ENCODE results near the gene ARMH3.

ARMH3 gene

GRCh38 chr10:101974091-101974971, 81.6 kb downstream of the ARMH3 start:
- no peak for DNase-seq

DNA sequence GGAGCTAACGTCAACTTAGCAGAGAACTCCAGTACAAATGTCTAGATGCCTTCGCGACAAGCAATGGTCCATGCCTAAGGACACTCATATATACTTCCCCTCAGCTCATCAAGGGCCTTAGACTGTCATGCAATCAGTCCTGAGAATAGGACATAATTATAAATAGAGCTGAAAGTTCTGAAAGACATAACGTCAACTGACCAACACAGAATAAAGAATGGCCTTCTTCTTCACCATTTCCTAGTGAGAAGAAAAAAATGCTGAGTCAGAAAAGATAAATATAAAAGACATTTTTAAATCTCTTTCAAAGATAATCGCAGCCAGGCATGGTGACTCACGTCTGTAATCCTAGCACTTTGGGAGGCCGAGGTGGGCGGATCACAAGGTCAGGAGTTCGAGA, 83.2 kb downstream of the ARMH3 start:
- no peak for DNase-seq

GRCh38 chr10:101969412-101969922, 86.5 kb downstream of the ARMH3 start:
- no peak for DNase-seq

GRCh38 chr10:101968940-101969321, 87.0 kb downstream of the ARMH3 start:
- no peak for DNase-seq

- no peak for DNase-seq
These were observed 87.6 kb downstream of the ARMH3 start for GRCh38 chr10:101968286-101968939.

GRCh38 chr10:101967713-101968112, 88.3 kb downstream of the ARMH3 start:
- DNase-seq, result no peak

DNA sequence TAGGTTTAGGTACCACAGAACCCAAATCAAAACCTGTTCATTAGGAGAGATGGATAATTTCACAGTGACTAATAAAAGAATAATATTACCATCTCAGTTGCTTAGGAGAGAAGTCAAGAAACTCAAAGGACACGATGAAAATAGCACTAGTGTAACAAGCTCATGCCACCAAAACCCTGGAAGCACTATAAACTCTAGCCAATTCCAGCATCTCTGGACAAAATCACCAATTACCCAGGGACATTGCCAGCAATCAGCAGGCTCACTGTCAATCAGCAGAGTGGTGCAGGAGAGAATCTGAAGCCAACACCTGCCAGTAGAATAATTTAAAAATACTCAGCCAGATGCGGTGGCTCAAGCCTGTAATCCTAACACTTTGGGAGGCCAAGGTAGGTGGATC, 88.9 kb downstream of the ARMH3 start:
- DNase-seq, result no peak

DNA sequence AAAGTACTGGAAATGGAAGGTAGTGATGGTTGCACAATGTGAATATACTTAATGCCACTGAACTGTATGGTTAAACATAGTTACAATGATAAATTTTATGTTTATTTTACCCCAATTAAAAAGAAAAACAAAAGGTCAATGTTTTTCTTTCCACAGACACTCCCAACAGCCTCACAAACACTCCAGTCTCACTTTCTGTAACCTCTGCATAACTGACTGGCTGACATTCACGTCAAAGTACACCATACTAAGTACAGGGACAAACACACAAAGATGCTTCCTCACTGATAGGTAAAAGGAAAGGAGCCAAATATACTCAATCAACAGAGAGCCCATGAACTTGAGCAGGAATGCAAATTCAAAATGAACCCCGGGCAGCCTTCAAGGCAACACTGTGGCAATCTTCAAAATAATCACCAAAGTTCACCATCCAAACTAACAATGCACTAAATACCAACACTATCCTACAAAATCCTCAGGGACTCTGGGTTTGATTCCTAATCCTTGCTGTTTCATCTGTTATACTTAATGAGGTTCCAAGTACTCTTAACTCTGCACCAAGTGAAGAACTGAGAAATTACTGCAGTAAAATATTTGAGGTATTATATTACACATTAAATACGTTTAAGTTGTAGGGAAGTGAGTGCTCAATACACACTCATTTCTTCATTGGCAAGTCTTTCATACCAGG, 90.8 kb downstream of the ARMH3 start:
- no peak for DNase-seq

DNA sequence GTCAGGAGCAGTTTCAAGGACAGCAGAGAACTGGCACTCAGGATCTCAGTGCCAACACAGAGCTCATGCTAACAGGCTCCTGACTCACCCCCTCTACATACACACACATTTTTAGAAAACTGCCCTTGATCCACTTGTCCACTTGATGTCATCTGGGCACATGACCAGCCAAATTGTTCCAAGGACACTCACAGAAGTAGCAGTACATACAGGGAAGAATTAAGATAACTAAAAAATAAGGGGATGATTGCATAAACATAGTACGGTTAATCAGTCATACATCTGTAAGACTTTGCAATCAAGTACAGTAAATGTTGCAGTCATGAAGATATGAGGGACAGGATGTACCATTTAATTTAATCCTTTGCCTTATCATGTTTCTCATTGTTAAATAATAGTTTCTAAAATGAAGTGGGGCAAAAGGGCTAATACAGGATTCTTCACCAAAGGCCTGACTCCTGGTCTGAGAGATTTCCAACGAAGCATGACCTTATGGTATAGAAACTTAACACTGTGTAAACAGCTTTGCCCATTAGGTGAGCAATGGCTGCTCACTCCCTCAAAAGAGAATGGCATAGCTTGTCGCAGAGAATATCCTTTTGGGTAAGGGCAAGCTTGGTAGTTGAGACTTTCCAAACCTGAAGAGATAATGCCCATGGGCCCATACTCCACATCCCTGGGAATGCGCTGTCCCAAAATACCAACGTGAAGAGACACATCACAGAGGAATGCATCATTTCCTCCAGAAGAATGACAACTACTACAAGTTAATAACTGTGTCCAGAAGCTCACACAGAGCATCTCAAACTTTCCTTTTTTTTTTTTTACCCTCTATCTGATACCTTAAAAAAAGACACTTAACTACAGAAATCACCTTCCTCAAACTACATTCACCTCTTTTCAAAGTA, 94.1 kb downstream of the ARMH3 start:
- no peak for DNase-seq

- DNase-seq, result no peak
These were observed 95.0 kb downstream of the ARMH3 start for GRCh38 chr10:101960879-101961395.

- no peak for DNase-seq
These were observed 96.5 kb downstream of the ARMH3 start for GRCh38 chr10:101959346-101959916.

GRCh38 chr10:101958691-101959090, 97.3 kb downstream of the ARMH3 start:
- DNase-seq, result no peak

DNA sequence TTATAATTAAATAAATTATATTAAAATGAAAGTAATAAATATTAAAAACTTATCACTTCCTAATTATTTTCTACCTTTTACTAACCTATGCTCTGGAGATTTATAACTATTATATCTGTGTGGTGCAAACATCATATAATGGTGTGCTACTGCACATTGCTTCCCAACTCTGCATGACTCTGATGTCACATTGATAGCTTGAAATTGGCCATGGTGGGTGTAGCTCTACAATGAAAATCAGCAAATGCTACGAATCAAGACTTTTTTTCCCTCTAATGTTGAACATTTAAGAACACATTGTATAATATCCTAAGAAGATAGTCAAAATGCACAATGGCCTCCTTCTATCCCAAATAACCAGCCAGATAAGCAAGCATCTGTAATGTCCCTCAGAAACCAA, 99.1 kb downstream of the ARMH3 start:
- no peak for DNase-seq

- no peak for DNase-seq
These were observed 99.9 kb downstream of the ARMH3 start for GRCh38 chr10:101956117-101956516.

- no peak for DNase-seq
These were observed 103.8 kb downstream of the ARMH3 start for GRCh38 chr10:101952191-101952590.

DNA sequence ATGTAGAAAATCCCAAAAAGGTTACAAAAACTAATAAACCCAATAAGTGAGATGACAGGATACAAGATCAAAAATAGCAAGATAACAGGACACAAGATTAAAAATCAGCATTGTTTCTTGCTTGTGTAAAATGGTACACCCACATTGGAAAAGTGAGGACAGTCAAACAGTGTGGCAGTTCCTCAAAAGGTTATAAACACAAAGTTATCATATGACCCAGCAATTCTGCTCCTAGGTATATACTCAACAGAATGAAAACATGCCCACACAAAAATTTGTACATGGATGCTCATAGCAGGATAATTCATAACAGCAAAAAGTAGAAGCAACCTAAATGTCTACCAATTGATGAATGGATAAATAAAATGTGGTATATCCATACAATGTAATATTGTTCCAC, 105.8 kb downstream of the ARMH3 start:
- no peak for DNase-seq

GRCh38 chr10:101941871-101942270, 114.1 kb downstream of the ARMH3 start:
- DNase-seq, result no peak

DNA sequence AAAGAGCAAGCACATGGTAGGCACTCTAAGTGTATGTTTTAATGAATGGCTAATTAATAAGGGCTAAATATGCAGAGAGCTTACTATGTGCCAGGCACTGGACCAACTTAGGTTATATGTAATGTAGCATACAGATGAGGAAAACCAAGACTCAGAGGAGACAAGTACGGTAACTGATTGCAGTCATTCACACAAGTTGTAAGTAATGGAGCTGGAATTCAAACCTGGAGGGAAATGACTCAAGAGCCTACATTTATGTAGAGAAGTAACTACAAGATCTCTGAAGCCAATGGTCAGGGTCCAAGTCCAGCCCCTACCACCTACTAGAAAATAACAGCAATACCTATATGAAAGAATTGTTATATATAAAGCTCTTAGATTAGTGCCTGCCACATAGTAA, 115.1 kb downstream of the ARMH3 start:
- DNase-seq, result no peak

- DNase-seq, result no peak
These were observed 116.2 kb downstream of the ARMH3 start for GRCh38 chr10:101939729-101940128.

GRCh38 chr10:101939008-101939648, 116.8 kb downstream of the ARMH3 start:
- DNase-seq, result no peak

- no peak for DNase-seq
These were observed 117.5 kb downstream of the ARMH3 start for GRCh38 chr10:101938305-101939007.

Data from cerebellar nuclear complex (tissue), 1 donor.